Germinal center (tissue), 1 donor: ENCODE data around the gene CDK14.

Source experiments
- DNase-seq: peaks from one replicate; pipeline ENCODE4 v3.0.0; 2012; ENCODE audit warnings: mixed read lengths, low spot score

Gene CDK14

GRCh38 chr7:90681336-90682022 is 85.4 kb downstream of the CDK14 start:
- no peak for DNase-seq

- DNase-seq, result no peak
Measured at GRCh38 chr7:90686146-90686545, 90.0 kb downstream of the CDK14 start.

- no peak for DNase-seq
Measured at GRCh38 chr7:90688810-90689209, 92.7 kb downstream of the CDK14 start.

- no peak for DNase-seq
Measured at GRCh38 chr7:90689260-90689659, 93.1 kb downstream of the CDK14 start.

GRCh38 chr7:90690159-90690858 is 94.2 kb downstream of the CDK14 start:
- peak; percentile 41 for DNase-seq

GRCh38 chr7:90692396-90692795 is 96.3 kb downstream of the CDK14 start:
- no peak for DNase-seq

- DNase-seq, result no peak
Measured at GRCh38 chr7:90692947-90693346, 96.8 kb downstream of the CDK14 start.

- DNase-seq, result no peak
Measured at GRCh38 chr7:90693939-90694338, 97.8 kb downstream of the CDK14 start.

- no peak for DNase-seq
Measured at GRCh38 chr7:90698616-90699015, 102.5 kb downstream of the CDK14 start.

GRCh38 chr7:90701021-90701420 is 104.9 kb downstream of the CDK14 start:
- no peak for DNase-seq

- DNase-seq, result no peak
Measured at GRCh38 chr7:90701771-90702170, 105.7 kb downstream of the CDK14 start.

GRCh38 chr7:90705391-90706071 is 109.4 kb downstream of the CDK14 start:
- DNase-seq, result no peak

- no peak for DNase-seq
Measured at GRCh38 chr7:90706072-90706716, 110.1 kb downstream of the CDK14 start.

GRCh38 chr7:90708841-90709317 is 112.8 kb downstream of the CDK14 start:
- peak; percentile 54 for DNase-seq

- DNase-seq, result no peak
Measured at GRCh38 chr7:90709501-90710465, 113.7 kb downstream of the CDK14 start.

GRCh38 chr7:90710466-90710850 is 114.3 kb downstream of the CDK14 start:
- DNase-seq, result no peak

GRCh38 chr7:90713628-90714027 is 117.5 kb downstream of the CDK14 start:
- DNase-seq, result no peak

- DNase-seq, result no peak
Measured at GRCh38 chr7:90715067-90715466, 118.9 kb downstream of the CDK14 start.

GRCh38 chr7:90717296-90718060 is 121.4 kb downstream of the CDK14 start:
- no peak for DNase-seq

GRCh38 chr7:90719155-90719554 is 123.0 kb downstream of the CDK14 start:
- DNase-seq, result no peak
